ENCODE data around the gene UBALD1.

GRCh38 chr16:4576008-4576407 is 38.7 kb downstream of the UBALD1 start:
- TF ChIP-seq, protein P1, sequence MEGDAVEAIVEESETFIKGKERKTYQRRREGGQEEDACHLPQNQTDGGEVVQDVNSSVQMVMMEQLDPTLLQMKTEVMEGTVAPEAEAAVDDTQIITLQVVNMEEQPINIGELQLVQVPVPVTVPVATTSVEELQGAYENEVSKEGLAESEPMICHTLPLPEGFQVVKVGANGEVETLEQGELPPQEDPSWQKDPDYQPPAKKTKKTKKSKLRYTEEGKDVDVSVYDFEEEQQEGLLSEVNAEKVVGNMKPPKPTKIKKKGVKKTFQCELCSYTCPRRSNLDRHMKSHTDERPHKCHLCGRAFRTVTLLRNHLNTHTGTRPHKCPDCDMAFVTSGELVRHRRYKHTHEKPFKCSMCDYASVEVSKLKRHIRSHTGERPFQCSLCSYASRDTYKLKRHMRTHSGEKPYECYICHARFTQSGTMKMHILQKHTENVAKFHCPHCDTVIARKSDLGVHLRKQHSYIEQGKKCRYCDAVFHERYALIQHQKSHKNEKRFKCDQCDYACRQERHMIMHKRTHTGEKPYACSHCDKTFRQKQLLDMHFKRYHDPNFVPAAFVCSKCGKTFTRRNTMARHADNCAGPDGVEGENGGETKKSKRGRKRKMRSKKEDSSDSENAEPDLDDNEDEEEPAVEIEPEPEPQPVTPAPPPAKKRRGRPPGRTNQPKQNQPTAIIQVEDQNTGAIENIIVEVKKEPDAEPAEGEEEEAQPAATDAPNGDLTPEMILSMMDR (IDR thresholded peaks at IDR 0.05; ENCODE audit: low read length), result no peak
- no peak for TF ChIP-seq EZH2 (optimal IDR thresholded peaks at IDR 0.05; ENCODE audit: low read depth, low read length)
- TF ChIP-seq EZH2phosphoT487 (IDR thresholded peaks at IDR 0.05; ENCODE audit: low read length), result no peak
